Hematopoietic multipotent progenitor cell treated with erythropoietin and hydrocortisone succinate and interleukin-3 and kit ligand, for 15 days (in vitro differentiated cells): ENCODE measurements around the gene RREB1.

Experiments used
- DNase-seq: peaks from one replicate; pipeline ENCODE4 v3.0.0-alpha.2; 2015; ENCODE audit warnings: low spot score

The RREB1 gene

GRCh38 chr6:7296602-7297001 is 188.8 kb downstream of the RREB1 start:
- no peak for DNase-seq

DNA sequence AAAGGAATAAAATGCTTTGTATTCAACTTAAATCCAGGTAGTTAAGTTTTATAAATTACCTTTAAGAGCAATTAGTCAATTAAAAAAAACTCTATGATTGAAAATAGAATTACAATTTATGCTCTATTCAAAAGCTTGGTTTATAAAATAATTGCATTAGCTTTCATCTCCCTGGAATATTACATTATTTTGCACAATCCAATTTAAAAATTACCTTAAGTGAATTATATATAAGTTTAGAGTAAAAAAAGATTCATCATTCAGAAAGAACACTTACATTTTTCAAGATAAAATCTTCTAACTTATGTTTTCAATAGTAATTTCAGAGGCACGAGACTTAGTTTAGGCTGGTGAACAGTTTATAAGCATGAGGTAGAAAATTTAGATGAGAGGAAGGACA is 190.4 kb downstream of the RREB1 start:
- DNase-seq, result no peak

GRCh38 chr6:7300926-7301325 is 193.2 kb downstream of the RREB1 start:
- DNase-seq, result no peak
